DOHH2 (cell line): ENCODE results near the gene GNS.

Experiments used
- H3F3A ChIP-seq: fragments of 200-600 bp; sonication (generic), shearing (Covaris generic); 2 replicates; pipeline ENCODE4 v1.6.0; 2016; ENCODE audit warnings: antibody characterized with exemption, mild to moderate bottlenecking; ENCODE audit not compliant: control insufficient read depth, insufficient read depth
- H3K27ac ChIP-seq: fragments of 200-600 bp; sonication (generic); 2 replicates; pipeline ENCODE4 v1.5.1; 2014; ENCODE audit warnings: low read depth, mild to moderate bottlenecking, low read length, moderate library complexity
- H3K27me3 ChIP-seq: fragments of 200-600 bp; sonication (generic); 2 replicates; pipeline ENCODE4 v1.6.1; 2014; ENCODE audit warnings: mild to moderate bottlenecking, low read length, mixed read lengths; ENCODE audit not compliant: control insufficient read depth
- H3K36me3 ChIP-seq: fragments of 200-600 bp; sonication (generic); 2 replicates; pipeline ENCODE4 v1.6.1; 2014; ENCODE audit warnings: mild to moderate bottlenecking, low read length, moderate library complexity, mixed read lengths; ENCODE audit not compliant: control insufficient read depth
- H3K4me1 ChIP-seq: fragments of 200-600 bp; sonication (generic); 2 replicates; pipeline ENCODE4 v1.6.1; 2014; ENCODE audit warnings: mild to moderate bottlenecking, low read length, mixed read lengths; ENCODE audit not compliant: control insufficient read depth
- H3K4me2 ChIP-seq: fragments of 200-600 bp; sonication (generic); 2 replicates; pipeline ENCODE4 v1.6.0; 2014; ENCODE audit warnings: mild to moderate bottlenecking, low read length, moderate library complexity
- H3K4me3 ChIP-seq: fragments of 200-600 bp; sonication (generic); 2 replicates; pipeline ENCODE4 v1.5.1; 2014; ENCODE audit warnings: mild to moderate bottlenecking, low read length, mixed read lengths
- H3K79me2 ChIP-seq: fragments of 200-600 bp; sonication (generic); 2 replicates; pipeline ENCODE4 v1.6.1; 2014; ENCODE audit warnings: mild to moderate bottlenecking, low read length, mixed read lengths; ENCODE audit not compliant: control insufficient read depth
- H3K9me2 ChIP-seq: fragments of 200-600 bp; sonication (generic); replicated peaks from 2 replicates; pipeline ENCODE4 v1.6.1; 2014; ENCODE audit warnings: mild to moderate bottlenecking, low read length, mixed read lengths; ENCODE audit not compliant: control insufficient read depth
- H3K9me3 ChIP-seq: fragments of 200-600 bp; sonication (generic); 2 replicates; pipeline ENCODE4 v1.6.1; 2014; ENCODE audit warnings: antibody characterized with exemption, low read length, mixed read lengths; ENCODE audit not compliant: control insufficient read depth, insufficient read depth
- H4K20me1 ChIP-seq: fragments of 200-600 bp; sonication (generic); 2 replicates; pipeline ENCODE4 v1.6.0; 2014; ENCODE audit warnings: low read depth, mild to moderate bottlenecking, antibody characterized with exemption, low read length, moderate library complexity; ENCODE audit not compliant: control insufficient read depth, insufficient read depth
- EZH2phosphoT487 ChIP-seq: fragments of 200-600 bp; sonication (generic); IDR thresholded peaks from 2 replicates; pipeline ENCODE4 v1.6.1; 2017; ENCODE audit warnings: borderline replicate concordance, mild to moderate bottlenecking, antibody characterized with exemption, low read length, moderate library complexity, mixed read lengths
- TF ChIP-seq, protein P1 (sequence below): fragments of 200-600 bp; sonication (generic); IDR thresholded peaks from one replicate; pipeline ENCODE4 v1.5.1; 2014; ENCODE audit warnings: antibody characterized with exemption, mild to moderate bottlenecking, low read depth, low read length; ENCODE audit not compliant: poor library complexity, severe bottlenecking

Gene GNS

DNA sequence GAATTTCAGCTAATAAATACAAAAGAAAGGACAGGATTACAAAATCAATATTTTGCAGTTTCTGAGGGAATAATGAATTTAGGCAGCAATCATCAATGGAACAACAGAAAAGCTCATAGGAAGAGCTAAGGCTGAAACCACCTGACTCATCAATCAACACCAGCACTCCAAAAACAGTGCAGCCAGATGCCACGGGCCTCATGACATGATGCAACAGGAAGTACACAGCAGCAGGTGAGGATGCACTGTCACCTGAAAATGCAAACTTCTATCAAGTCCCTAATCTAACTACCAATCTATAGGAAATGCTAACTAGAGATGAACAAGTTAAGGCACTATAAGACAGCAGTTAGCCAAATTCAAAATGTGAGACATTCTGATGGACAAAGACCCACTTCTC lies 21.7 kb downstream of the GNS start:
- Histone ChIP-seq H4K20me1 (no peaks in the 10 kb centered on the region), H3K9me2 (no peaks in the 10 kb centered on the region), H3F3A (no peaks in the 10 kb centered on the region), H3K79me2 (no peaks in the 10 kb centered on the region), H3K4me2 (peak overlapping the region; percentile 41), H3K4me3 (no peak overlapping the region), H3K27ac (no peak overlapping the region), H3K9me3 (no peaks in the 10 kb centered on the region), H3K4me1 (peaks cover 11% of the 10 kb centered on the region), H3K36me3 (peaks cover 17% of the 10 kb centered on the region), H3K27me3 (no peaks in the 10 kb centered on the region)
- TF ChIP-seq, protein P1, sequence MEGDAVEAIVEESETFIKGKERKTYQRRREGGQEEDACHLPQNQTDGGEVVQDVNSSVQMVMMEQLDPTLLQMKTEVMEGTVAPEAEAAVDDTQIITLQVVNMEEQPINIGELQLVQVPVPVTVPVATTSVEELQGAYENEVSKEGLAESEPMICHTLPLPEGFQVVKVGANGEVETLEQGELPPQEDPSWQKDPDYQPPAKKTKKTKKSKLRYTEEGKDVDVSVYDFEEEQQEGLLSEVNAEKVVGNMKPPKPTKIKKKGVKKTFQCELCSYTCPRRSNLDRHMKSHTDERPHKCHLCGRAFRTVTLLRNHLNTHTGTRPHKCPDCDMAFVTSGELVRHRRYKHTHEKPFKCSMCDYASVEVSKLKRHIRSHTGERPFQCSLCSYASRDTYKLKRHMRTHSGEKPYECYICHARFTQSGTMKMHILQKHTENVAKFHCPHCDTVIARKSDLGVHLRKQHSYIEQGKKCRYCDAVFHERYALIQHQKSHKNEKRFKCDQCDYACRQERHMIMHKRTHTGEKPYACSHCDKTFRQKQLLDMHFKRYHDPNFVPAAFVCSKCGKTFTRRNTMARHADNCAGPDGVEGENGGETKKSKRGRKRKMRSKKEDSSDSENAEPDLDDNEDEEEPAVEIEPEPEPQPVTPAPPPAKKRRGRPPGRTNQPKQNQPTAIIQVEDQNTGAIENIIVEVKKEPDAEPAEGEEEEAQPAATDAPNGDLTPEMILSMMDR = no peak
- TF ChIP-seq EZH2phosphoT487 = no peak

DNA sequence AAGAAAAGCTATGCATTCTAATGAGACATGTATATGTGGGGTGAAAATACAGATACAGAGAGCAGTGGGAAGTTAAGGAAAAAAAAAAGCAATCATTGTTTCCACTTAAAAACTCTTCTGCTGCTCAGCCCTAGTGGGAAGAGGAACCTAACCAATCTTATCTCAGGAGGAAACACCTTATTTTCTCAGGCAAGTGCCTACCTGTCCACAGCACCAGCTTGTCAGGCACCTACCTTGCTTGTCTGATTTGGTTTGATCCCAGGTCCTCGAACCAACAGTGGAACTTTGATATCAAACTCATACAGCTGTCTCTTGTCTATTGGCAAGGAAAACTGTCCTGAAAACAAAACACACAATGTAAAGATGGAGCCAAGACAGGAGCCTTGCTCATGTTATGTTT lies 22.4 kb downstream of the GNS start:
- Histone ChIP-seq H3K9me3 (no peaks in the 10 kb centered on the region), H4K20me1 (no peaks in the 10 kb centered on the region), H3K4me1 (peaks cover 11% of the 10 kb centered on the region), H3F3A (no peaks in the 10 kb centered on the region), H3K4me2 (no peak overlapping the region), H3K9me2 (no peaks in the 10 kb centered on the region), H3K27ac (no peak overlapping the region), H3K27me3 (no peaks in the 10 kb centered on the region), H3K4me3 (no peak overlapping the region), H3K79me2 (no peaks in the 10 kb centered on the region), H3K36me3 (peaks cover 17% of the 10 kb centered on the region)
- TF ChIP-seq, protein P1 = no peak
- TF ChIP-seq EZH2phosphoT487 = no peak

DNA sequence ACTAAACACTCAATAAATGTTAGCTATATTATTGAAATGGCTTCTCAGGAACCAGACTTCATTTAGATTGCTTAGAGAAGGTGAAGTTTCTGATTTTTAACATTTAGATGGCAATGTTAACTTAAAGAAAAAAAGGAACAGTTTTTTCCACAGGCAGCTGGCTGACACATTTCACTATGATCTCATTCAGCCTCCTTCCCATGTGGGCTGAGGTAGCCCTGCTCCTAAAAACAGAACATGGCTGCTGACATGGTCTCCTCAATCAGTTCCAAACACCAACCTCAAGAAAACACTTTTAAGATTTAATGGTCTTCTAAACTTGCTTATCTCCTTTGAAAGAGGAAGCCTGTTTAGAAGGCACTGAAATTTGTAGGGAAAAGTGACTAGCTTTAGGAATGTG lies 23.8 kb downstream of the GNS start:
- Histone ChIP-seq H3K9me2 (no peaks in the 10 kb centered on the region), H3F3A (0 out of 2 replicates have a peak, but pooled peaks cover 4% of the 10 kb centered on the region), H3K4me2 (no peak overlapping the region), H3K27me3 (no peaks in the 10 kb centered on the region), H3K79me2 (no peaks in the 10 kb centered on the region), H3K36me3 (peaks cover 17% of the 10 kb centered on the region), H3K9me3 (no peaks in the 10 kb centered on the region), H3K27ac (no peak overlapping the region), H3K4me1 (peaks cover 17% of the 10 kb centered on the region), H3K4me3 (no peak overlapping the region), H4K20me1 (no peaks in the 10 kb centered on the region)
- TF ChIP-seq, protein P1 = no peak
- TF ChIP-seq EZH2phosphoT487 = no peak

DNA sequence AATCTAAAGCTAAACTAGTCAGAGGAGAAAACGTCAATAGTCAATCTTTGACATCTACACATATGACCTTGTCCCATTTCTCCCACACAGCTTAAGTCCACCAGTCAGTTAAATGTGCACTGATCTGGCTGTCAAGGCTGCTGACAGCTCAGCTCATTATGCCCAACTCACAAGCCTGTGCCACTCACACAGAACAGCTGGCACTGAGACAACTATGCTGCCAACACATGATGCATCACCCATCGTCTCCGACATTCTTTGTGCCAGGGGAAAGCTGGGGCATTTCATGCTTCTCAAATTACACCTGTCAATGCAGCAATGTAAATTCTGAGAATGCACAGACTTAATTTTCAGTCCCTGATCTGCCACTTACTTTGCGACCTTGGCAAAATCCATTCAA lies 25.3 kb downstream of the GNS start:
- Histone ChIP-seq H3K79me2 (no peaks in the 10 kb centered on the region), H3K36me3 (peaks cover 7% of the 10 kb centered on the region; the same call in 1 of the 2 replicates), H3K4me1 (peaks cover 24% of the 10 kb centered on the region), H3K27me3 (no peaks in the 10 kb centered on the region), H4K20me1 (no peaks in the 10 kb centered on the region), H3K4me3 (no peak overlapping the region), H3K27ac (no peak overlapping the region), H3K9me3 (no peaks in the 10 kb centered on the region), H3K4me2 (no peak overlapping the region), H3F3A (0 out of 2 replicates have a peak, but pooled peaks cover 4% of the 10 kb centered on the region), H3K9me2 (no peaks in the 10 kb centered on the region)
- no peak for TF ChIP-seq EZH2phosphoT487
- TF ChIP-seq, protein P1 = no peak
